ENCODE data around the gene KCNE2. TPM values are rescaled to one million over a fixed set of nuclear protein-coding genes. Genes with fewer than 3 reads are reported as not detected.

Gene KCNE2
- total RNA-seq, 1 experiment from 2014 or later: not detected

- H3K4me2 ChIP-seq (ENCODE audit: low read length): no peak overlapping the region
- H3K27ac ChIP-seq (ENCODE audit: low read depth, low read length): no peak overlapping the region
- H3K9ac ChIP-seq (ENCODE audit: low read length): no peak overlapping the region
- no peak overlapping the region for H3K4me3 ChIP-seq (replicated peaks in 1 of 2; ENCODE audit: low read depth in 1 of 2, low read length in 2 of 2)
- no peaks in the 10 kb centered on the region for H3K27me3 ChIP-seq (ENCODE audit: insufficient read depth, low read length)
- H3K9me2 ChIP-seq (ENCODE audit: insufficient read depth): no peaks in the 10 kb centered on the region
- POLR2A ChIA-PET: no interaction called here
- CTCF ChIA-PET: no interaction called here
- BruUV-seq (replicated peaks): no TSS peak
- no peaks in the 10 kb centered on the region for H3K9me3 ChIP-seq (ENCODE audit: control insufficient read depth in 1 of 2, insufficient read depth in 1 of 2, low read depth in 1 of 2, low read length in 2 of 2)
- ATAC-seq (no peak), DNase-seq (ENCODE audit: low read depth, low spot score) (no peak)
- H3K79me2 ChIP-seq (ENCODE audit: insufficient read depth, low read length): no peaks in the 10 kb centered on the region
- H2AFZ ChIP-seq (ENCODE audit: low read depth, low read length, poor library complexity, severe bottlenecking): no peak overlapping the region
- H4K20me1 ChIP-seq (ENCODE audit: insufficient read depth): no peaks in the 10 kb centered on the region
- RAD21 ChIA-PET (ENCODE audit: low non-redundant PET in 1 of 2, low total read pairs in 2 of 2, uncharacterized antibody in 2 of 2, unreplicated experiment in 2 of 2): no interaction called here
- TF ChIP-seq SRF (IDR thresholded peaks at IDR 0.05; ENCODE audit: low read depth): no peak
- no peak for TF ChIP-seq FOSL1 (IDR thresholded peaks at IDR 0.05; ENCODE audit: low read depth)
- no peak for TF ChIP-seq REST (IDR thresholded peaks at IDR 0.05; ENCODE audit: low read depth)
- no peak for TF ChIP-seq RAD21 (IDR thresholded peaks at IDR 0.05; ENCODE audit: low read depth)
- no peak for TF ChIP-seq POLR2AphosphoS5 (IDR thresholded peaks at IDR 0.05; ENCODE audit: low read depth, low read length)
- no peak for TF ChIP-seq MAX (IDR thresholded peaks at IDR 0.05)
- TF ChIP-seq ZBTB33 (IDR thresholded peaks at IDR 0.05; ENCODE audit: extremely low read depth, insufficient replicate concordance, low read length): no peak
- no peak for TF ChIP-seq EZH2 (IDR thresholded peaks at IDR 0.05)
- no peak for TF ChIP-seq ZFX (IDR thresholded peaks at IDR 0.05)
- TF ChIP-seq ZNF274 (IDR thresholded peaks at IDR 0.05; ENCODE audit: low read depth, low read length): no peak
- TF ChIP-seq TCF7L2 (IDR thresholded peaks at IDR 0.05; ENCODE audit: borderline replicate concordance, extremely low read depth, insufficient read depth, insufficient read length): no peak
- TF ChIP-seq YY1 (IDR thresholded peaks at IDR 0.05; ENCODE audit: extremely low read depth, insufficient replicate concordance, low read depth, low read length): no peak
- no peak for TF ChIP-seq ELF1 (IDR thresholded peaks at IDR 0.05; ENCODE audit: borderline replicate concordance, low read depth)
- no peak for TF ChIP-seq CBX3 (IDR thresholded peaks at IDR 0.05; ENCODE audit: low read depth)
- TF ChIP-seq ATF3 (IDR thresholded peaks at IDR 0.05): no peak
- TF ChIP-seq SIN3A (IDR thresholded peaks at IDR 0.05; ENCODE audit: low read depth): no peak
- no peak for TF ChIP-seq CEBPB (IDR thresholded peaks at IDR 0.05; ENCODE audit: low read depth)
- no peak for TF ChIP-seq SP1 (IDR thresholded peaks at IDR 0.05; ENCODE audit: low read depth)
- no peak for TF ChIP-seq JUND (IDR thresholded peaks at IDR 0.05)
- TF ChIP-seq EZH2phosphoT487 (IDR thresholded peaks at IDR 0.05; ENCODE audit: borderline replicate concordance): no peak
- intact Hi-C loops (cut with micrococcal nuclease): no loop called here
- no peaks in the 10 kb centered on the region for H3K4me1 ChIP-seq (ENCODE audit: control insufficient read depth in 1 of 2, insufficient read depth in 2 of 2, low read length in 2 of 2)
- no peaks in the 10 kb centered on the region for H3K36me3 ChIP-seq (ENCODE audit: control insufficient read depth in 1 of 2, insufficient read depth in 2 of 2, low read length in 2 of 2)
Measured at GRCh38 chr21:34354836-34355235, 9.0 kb upstream of the KCNE2 start.
